SKM-1 (cell line): ENCODE measurements around the gene PRKCH.
"Not testable (repeated sequence)": the region's sequence is repeated elsewhere in the genome, so short reads cannot be mapped to it uniquely, and the experiment has no call there.

Experiments
- DNase-seq: peaks from one replicate; lab custom pipeline; 2025; ENCODE audit not compliant: unreplicated experiment; lab: John Stamatoyannopoulos, UW

Gene PRKCH

GRCh38 chr14:61451891-61452400 lies 130.6 kb downstream of the PRKCH start:
- no peak for DNase-seq

- no peak for DNase-seq
Measured at GRCh38 chr14:61452452-61452851, 131.1 kb downstream of the PRKCH start.

- no peak for DNase-seq
Measured at GRCh38 chr14:61453103-61453767, 131.9 kb downstream of the PRKCH start.

- no peak for DNase-seq
Measured at GRCh38 chr14:61454545-61454944, 133.2 kb downstream of the PRKCH start.

GRCh38 chr14:61455351-61455750 lies 134.0 kb downstream of the PRKCH start:
- DNase-seq, result no peak

GRCh38 chr14:61456720-61457119 lies 135.3 kb downstream of the PRKCH start:
- DNase-seq, result peak; percentile 2

- DNase-seq, result no peak
Measured at GRCh38 chr14:61458766-61459165, 137.4 kb downstream of the PRKCH start.

GRCh38 chr14:61459229-61459628 lies 137.8 kb downstream of the PRKCH start:
- no peak for DNase-seq

GRCh38 chr14:61460063-61460462 lies 138.7 kb downstream of the PRKCH start:
- DNase-seq, result no peak

GRCh38 chr14:61460718-61461611 lies 139.6 kb downstream of the PRKCH start:
- DNase-seq, result no peak

GRCh38 chr14:61461808-61462275 lies 140.5 kb downstream of the PRKCH start:
- peak; percentile 11 for DNase-seq

GRCh38 chr14:61462566-61463193 lies 141.3 kb downstream of the PRKCH start:
- DNase-seq, result no peak

GRCh38 chr14:61463664-61464285 lies 142.4 kb downstream of the PRKCH start:
- DNase-seq, result no peak

GRCh38 chr14:61464539-61465320 lies 143.4 kb downstream of the PRKCH start:
- DNase-seq, result not testable (repeated sequence)

GRCh38 chr14:61466249-61466904 lies 145.0 kb downstream of the PRKCH start:
- no peak for DNase-seq

GRCh38 chr14:61466905-61467280 lies 145.5 kb downstream of the PRKCH start:
- no peak for DNase-seq

GRCh38 chr14:61467296-61467695 lies 145.9 kb downstream of the PRKCH start:
- no peak for DNase-seq

GRCh38 chr14:61468063-61468825 lies 146.9 kb downstream of the PRKCH start:
- DNase-seq, result no peak

GRCh38 chr14:61469781-61470180 lies 148.4 kb downstream of the PRKCH start:
- no peak for DNase-seq
